Activated CD8-positive, alpha-beta memory T cell treated with anti-CD3 and anti-CD28 coated beads, Interleukin-2, amount 10 ng/mL, durations not matched to agents 7 days and 5 days (primary cell): ENCODE measurements around the gene FOXD2. TPM values are rescaled to one million over a fixed set of nuclear protein-coding genes. Genes with fewer than 3 reads are reported as not detected.
"Not testable (repeated sequence)": the region's sequence is repeated elsewhere in the genome, so short reads cannot be mapped to it uniquely, and the experiment has no call there.

Experiments
- ATAC-seq: fragments of 150-1000 bp; cut with Tn5 transposase; one replicate; pipeline ENCODE4 v1.10.0; 2021; ENCODE audit warnings: moderate library complexity
- CTCF ChIA-PET: fragments of 350-600 bp; sonication (Branson Sonifier 250); formaldehyde crosslinking; loops from one replicate; lab custom pipeline; 2021; ENCODE audit warnings: antibody characterized with exemption; lab: Charles Lee
- DNase-seq: peaks from one replicate; pipeline ENCODE4 v3.0.0-alpha.2; 2020
- H3K27ac Mint-ChIP-seq: one replicate; pipeline ENCODE4 v1.8.0; 2021; ENCODE audit warnings: mild to moderate bottlenecking, mixed read lengths
- H3K27me3 Mint-ChIP-seq: one replicate; pipeline ENCODE4 v1.8.0; 2021; ENCODE audit warnings: mixed read lengths
- H3K36me3 Mint-ChIP-seq: one replicate; pipeline ENCODE4 v1.8.0; 2021; ENCODE audit warnings: mild to moderate bottlenecking, mixed read lengths
- H3K4me1 Mint-ChIP-seq: one replicate; pipeline ENCODE4 v1.8.0; 2021; ENCODE audit warnings: mixed read lengths
- H3K4me3 Mint-ChIP-seq: one replicate; pipeline ENCODE4 v1.8.0; 2021; ENCODE audit warnings: mild to moderate bottlenecking, moderate library complexity, mixed read lengths
- H3K9me3 Mint-ChIP-seq: one replicate; pipeline ENCODE4 v1.8.0; 2022; ENCODE audit warnings: low read depth, mixed read lengths
- total RNA-seq, 2 experiments: library from RNA; stranded (reverse); gene quantifications; one replicate each; pipeline ENCODE4 v1.2.3, GENCODE V29; 2021

The FOXD2 gene
- total RNA-seq, 2 experiments from 2014 or later, result 0.23 to 0.53 TPM

DNA sequence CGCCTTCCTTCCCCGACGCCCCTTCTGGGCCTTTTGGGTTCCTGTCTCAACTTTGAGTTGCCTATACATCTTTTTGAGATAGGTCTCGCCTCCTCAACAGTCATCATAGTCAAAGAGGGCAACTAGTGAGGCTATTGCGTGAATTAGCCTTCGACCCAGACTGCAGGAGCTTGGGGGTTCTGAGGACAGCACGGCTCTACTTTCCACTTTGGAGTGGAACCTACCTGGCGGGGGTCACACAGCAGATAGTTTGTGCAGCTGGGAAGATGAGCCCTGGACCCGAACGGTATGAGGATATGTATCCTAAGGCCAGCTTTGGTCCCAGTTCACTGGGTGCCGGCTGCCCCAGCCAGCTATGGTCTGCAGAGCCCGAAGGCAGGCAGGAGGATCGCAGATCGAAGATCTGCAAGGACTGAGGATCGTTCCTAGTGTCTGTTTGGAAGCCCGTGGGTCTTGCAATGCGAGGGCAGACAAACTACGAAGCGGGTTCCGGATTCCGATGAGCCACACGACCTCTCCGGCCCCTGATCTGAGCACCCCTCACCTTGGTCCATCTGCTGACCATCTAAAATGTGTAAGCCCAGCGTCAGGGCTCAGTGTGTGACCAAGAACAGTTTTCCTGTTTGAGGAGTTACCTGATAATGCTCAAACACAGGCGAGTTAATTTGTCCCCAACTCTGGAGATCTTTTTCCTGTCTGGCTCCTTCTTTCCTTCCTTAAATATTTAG is 8.1 kb downstream of the FOXD2 start:
- Mint-ChIP-seq H3K9me3 (no peaks in the 10 kb centered on the region), H3K27me3 (peaks cover 33% of the 10 kb centered on the region), H3K27ac (no peak overlapping the region), H3K4me1 (peaks cover 13% of the 10 kb centered on the region), H3K4me3 (no peak overlapping the region), H3K36me3 (peaks cover 6% of the 10 kb centered on the region)
- ATAC-seq (no peak), DNase-seq (no peak)
- CTCF ChIA-PET, result no interaction called here

DNA sequence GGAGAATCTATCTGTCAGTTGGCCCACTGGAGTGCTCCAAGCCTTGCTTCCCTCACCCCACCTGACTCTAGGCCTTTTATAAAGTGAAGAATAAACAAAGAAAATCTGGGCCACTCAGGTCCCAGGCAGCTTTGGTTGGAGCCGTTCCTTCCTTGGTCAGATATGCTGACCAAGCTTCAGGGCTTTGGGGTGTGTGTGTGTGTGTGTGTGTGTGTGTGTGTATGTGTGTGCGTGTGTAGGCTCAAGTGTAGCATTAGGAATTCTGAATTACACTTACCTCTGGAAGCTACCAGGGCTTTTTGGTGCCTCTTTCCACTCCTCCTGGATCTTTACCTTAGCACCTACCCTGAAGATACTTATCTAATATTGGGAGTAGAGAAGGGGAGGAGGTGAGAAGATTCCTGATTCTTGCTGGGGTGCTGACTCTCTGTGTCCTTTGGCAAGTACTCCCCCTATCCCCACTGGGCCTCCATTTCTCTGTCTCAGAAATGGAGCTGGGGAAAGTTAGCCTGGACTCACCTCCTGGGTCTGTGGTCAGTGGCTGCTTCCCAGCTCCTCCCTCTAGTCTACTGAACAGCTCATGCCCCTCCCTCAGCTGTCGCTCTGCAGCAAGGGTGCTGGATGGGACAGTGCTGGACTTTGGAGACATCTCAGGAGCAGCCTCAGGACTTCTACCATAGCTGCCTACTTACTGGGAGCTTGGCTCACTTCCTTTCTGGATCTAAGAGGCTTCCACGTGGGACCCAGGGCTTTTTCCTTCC is 10.8 kb downstream of the FOXD2 start:
- Mint-ChIP-seq H3K4me1 (peaks cover 13% of the 10 kb centered on the region), H3K9me3 (no peaks in the 10 kb centered on the region), H3K27ac (no peak overlapping the region), H3K4me3 (no peak overlapping the region), H3K36me3 (peaks cover 6% of the 10 kb centered on the region), H3K27me3 (peaks cover 53% of the 10 kb centered on the region)
- CTCF ChIA-PET, result interaction anchor here (0.5 to 3.9 kb wide), 9 partner anchors 8 to 549 kb away, joined by 3 to 39 read pairs (median 3); partner anchors contain the start of genes FOXD2 and TRABD2B
- no peak for DNase-seq
- ATAC-seq, result no peak

DNA sequence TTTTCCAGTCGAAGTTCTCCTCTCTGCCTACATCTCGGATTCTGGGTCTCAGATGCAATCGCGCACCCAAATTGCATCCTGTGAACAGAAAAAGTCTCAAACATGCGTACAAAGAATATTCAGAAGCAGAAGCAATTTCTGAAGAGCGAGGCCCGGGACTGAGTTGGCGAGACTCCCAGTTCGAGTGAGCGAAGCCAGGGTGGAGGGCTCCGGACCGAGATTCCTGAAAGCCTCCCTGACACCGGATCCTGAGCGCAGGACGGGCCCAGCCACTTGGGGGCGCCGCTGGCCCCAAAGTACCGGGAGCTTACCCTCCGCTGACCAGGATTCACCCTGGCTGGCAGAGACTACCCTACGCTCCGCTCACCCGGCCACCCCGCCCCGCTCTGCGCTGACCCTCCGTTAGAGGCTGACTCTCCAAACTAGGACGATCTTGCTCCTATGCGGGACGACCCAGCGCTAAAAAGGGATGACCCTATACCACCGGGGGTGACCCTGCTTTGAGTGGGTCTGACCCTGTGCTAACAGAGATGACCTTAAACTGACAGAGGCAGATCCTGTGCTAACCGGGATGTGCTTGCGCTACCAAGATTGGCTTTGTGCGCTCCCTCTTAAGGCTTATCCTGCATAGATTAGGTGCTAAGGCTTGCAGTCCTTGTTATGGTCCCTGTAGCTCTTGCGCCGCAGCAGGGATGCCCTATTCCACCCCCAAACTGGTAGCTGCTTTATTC is 12.1 kb downstream of the FOXD2 start:
- CTCF ChIA-PET, result interaction anchor here (0.6 to 3.9 kb wide), 11 partner anchors 8 to 547 kb away, joined by 3 to 39 read pairs (median 4); partner anchors contain the start of genes FOXD2 and TRABD2B
- peaks cover 4% of the 10 kb centered on the region for H3K4me1 Mint-ChIP-seq
- H3K27me3 Mint-ChIP-seq, result peaks cover 53% of the 10 kb centered on the region
- H3K9me3 Mint-ChIP-seq, result no peaks in the 10 kb centered on the region
- no peak overlapping the region for H3K27ac Mint-ChIP-seq
- H3K4me3 Mint-ChIP-seq, result no peak overlapping the region
- DNase-seq, result no peak
- no peak for ATAC-seq
- peaks cover 2% of the 10 kb centered on the region for H3K36me3 Mint-ChIP-seq

DNA sequence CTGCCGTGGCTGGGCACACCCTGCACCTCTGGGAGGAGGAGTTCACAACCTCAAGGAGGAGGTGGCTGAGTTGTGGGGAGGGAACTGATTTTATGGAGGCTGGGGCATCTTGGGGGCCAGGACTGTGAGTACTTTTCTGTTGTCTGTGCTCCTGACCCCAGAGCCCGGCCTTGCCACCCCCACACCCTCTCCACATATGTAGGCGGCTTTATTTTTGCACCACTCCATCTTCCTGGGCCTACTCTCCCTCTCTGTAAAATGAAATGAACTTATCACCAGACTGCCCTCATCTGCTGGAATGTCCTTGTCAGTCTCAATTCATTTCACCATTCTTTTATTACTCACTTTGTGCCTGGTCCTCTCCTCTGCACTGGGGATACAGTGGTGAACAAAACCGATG is 12.8 kb downstream of the FOXD2 start:
- no peak overlapping the region for H3K4me3 Mint-ChIP-seq
- no peak for DNase-seq

DNA sequence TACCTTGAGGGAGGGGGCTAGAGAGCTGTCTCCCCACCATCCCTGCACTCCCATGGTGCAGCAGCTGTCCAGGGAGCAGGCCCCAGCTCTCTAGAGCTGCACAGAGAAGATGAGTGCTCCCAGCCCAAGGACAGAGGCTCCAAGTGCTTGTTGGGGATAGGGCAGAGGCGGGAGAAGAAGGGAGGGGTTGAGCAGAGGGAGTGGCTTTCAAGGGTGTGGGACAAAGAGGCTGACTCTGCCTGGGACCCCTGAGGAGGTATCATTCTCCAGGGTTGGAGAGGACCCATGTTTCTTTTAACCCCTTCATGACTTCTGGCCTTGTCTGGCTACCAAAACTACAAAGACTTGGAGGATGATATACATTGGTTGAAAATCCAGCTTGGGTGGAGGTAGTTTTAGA is 14.6 kb downstream of the FOXD2 start:
- DNase-seq (no peak), ATAC-seq (no peak)
- H3K27me3 Mint-ChIP-seq, result peaks cover 53% of the 10 kb centered on the region
- H3K4me1 Mint-ChIP-seq, result no peaks in the 10 kb centered on the region
- H3K4me3 Mint-ChIP-seq, result no peak overlapping the region
- CTCF ChIA-PET, result interaction anchor here (1.2 to 1.5 kb wide), 3 partner anchors 17 to 274 kb away, joined by 3 to 5 read pairs (median 4); no protein-coding TSS in a partner anchor
- no peak overlapping the region for H3K27ac Mint-ChIP-seq
- H3K9me3 Mint-ChIP-seq, result no peaks in the 10 kb centered on the region
- H3K36me3 Mint-ChIP-seq, result no peaks in the 10 kb centered on the region

More for the DNA sequence above, 12.8 kb downstream of the FOXD2 start:
- peaks cover 53% of the 10 kb centered on the region for H3K27me3 Mint-ChIP-seq
- no peak overlapping the region for H3K27ac Mint-ChIP-seq
- no peaks in the 10 kb centered on the region for H3K9me3 Mint-ChIP-seq
- CTCF ChIA-PET, result interaction anchor here (0.6 to 3.9 kb wide), 8 partner anchors 9 to 547 kb away, joined by 3 to 39 read pairs (median 4); partner anchors contain the start of genes FOXD2 and TRABD2B
- peaks cover 2% of the 10 kb centered on the region for H3K36me3 Mint-ChIP-seq
- ATAC-seq, result no peak
- no peaks in the 10 kb centered on the region for H3K4me1 Mint-ChIP-seq

DNA sequence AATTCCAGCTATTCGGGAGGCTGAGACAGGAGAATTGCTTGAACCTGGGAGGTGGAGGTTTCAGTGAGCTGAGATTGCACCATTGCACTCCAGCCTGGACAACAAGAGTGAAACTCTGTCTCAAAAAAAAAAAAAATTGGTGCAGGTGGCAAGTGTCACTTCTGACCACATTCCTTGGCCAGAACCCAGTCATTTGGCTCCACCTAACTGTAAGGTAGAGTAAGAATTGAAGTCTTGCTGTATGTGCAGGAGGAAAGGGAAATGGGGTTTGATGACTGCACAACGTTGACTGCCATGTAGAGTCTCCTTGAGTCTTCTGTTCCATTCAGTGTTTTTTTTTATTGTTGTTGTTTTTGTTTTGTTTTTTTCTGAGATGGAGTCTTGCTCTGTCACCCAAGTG is 16.1 kb downstream of the FOXD2 start:
- not testable (repeated sequence) for H3K4me1 Mint-ChIP-seq, H3K27ac Mint-ChIP-seq, H3K36me3 Mint-ChIP-seq, H3K4me3 Mint-ChIP-seq, H3K9me3 Mint-ChIP-seq, DNase-seq, ATAC-seq
- CTCF ChIA-PET, result interaction anchor here (1.5 to 2.2 kb wide), 2 partner anchors 16 to 18 kb away, joined by 5 to 7 read pairs; partner anchors contain the start of gene FOXD2
- H3K27me3 Mint-ChIP-seq, result peaks cover 50% of the 10 kb centered on the region

DNA sequence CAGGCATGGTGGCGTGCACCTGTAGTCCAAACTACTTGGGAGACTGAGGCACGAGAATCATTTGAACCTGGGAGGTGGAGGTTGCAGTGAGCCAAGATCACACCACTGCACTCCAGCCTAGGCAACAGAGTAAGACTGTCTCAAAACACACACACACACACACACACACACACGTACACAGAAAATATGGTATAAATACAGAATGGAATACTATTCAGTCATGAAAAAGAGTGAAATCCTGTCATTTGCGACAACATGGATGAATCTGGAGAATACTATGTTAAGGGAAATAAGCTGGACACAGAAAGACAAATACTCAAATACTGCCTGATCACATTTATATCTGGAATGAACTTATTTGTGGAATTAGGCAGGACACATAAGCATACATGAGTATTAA is 18.4 kb downstream of the FOXD2 start:
- Mint-ChIP-seq H3K36me3 (no peaks in the 10 kb centered on the region), H3K9me3 (no peaks in the 10 kb centered on the region), H3K27me3 (peaks cover 48% of the 10 kb centered on the region), H3K4me1 (no peaks in the 10 kb centered on the region), H3K27ac (no peak overlapping the region), H3K4me3 (no peak overlapping the region)
- no peak for DNase-seq
- no peak for ATAC-seq
- CTCF ChIA-PET, result interaction anchor here (0.7 kb wide), 1 partner anchor 20 kb away, joined by 4 read pairs; no protein-coding TSS in a partner anchor

DNA sequence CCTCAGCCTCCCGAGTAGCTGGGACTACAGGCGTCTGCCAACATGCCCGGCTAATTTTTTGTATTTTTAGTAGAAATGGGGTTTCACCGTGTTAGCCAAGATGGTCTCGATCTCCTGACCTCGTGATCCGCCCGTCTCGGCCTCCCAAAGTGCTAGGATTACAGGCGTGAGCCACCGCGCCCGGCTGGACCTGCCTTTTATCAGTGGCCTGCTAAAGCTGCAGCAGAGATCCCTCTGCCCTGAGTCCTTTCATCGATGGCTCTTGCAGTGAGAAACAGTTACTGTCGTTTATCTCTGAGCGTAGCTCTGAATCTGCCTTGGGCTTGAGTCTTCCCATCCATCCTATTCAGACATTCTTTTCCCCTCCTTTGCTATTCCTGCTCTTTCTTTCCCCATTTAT is 19.7 kb downstream of the FOXD2 start:
- CTCF ChIA-PET, H3K4me1 Mint-ChIP-seq, H3K36me3 Mint-ChIP-seq, H3K9me3 Mint-ChIP-seq, H3K27ac Mint-ChIP-seq, H3K4me3 Mint-ChIP-seq, DNase-seq, ATAC-seq: not testable (repeated sequence)
- peaks cover 51% of the 10 kb centered on the region for H3K27me3 Mint-ChIP-seq

DNA sequence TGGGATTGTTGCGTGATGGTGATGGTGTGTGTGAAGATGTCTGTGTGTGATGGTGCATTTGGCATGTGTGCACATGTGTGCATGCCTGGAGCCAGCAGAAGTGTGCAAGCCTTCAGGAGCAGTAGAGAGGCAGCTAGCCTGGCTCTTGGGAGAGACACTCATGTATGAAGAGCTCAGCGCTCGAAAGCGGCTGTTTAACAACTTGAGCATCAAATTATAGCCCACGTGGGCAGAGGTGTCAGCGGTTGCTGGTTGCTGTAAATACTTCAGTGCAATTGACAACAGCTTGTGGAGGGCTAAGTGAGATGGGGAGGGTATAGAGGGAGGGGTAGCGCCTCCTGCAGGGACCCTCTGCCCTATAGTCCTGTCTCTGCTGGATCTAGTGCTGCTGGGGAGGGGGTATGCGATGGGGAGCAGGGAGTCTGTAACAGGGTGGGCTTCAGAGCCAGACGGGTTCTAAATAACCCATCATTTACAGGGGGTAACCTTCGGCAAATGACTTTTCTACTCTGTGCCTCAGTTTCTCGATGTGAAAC is 21.5 kb downstream of the FOXD2 start:
- Mint-ChIP-seq H3K36me3 (no peaks in the 10 kb centered on the region), H3K4me3 (no peak overlapping the region), H3K9me3 (no peaks in the 10 kb centered on the region), H3K4me1 (no peaks in the 10 kb centered on the region), H3K27ac (no peak overlapping the region), H3K27me3 (peaks cover 49% of the 10 kb centered on the region)
- ATAC-seq (no peak), DNase-seq (no peak)
- CTCF ChIA-PET, result interaction anchor here (1.1 kb wide), 1 partner anchor 251 kb away, joined by 3 read pairs; no protein-coding TSS in a partner anchor

DNA sequence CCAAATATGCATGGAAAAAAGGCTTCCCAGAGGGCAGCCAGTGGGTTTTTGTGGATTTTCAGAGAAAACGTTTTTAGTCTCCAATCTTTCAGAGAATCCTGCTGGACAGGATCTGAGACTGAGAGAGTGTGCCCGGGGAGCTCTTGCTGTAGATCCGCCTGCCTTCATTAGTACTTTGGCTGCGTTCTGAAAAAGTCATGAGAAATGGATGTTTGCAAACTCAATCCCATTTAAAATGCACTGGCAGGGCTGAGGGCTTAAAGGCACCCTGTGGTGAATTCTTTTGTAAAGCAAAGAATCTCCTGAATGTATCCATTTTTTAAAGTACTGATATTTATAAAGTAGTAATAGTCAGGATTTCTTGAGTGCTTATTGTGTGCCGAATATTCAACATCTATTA is 22.2 kb downstream of the FOXD2 start:
- H3K36me3 Mint-ChIP-seq, result no peaks in the 10 kb centered on the region
- CTCF ChIA-PET, result interaction anchor here (1.1 to 1.3 kb wide), 2 partner anchors 28 to 250 kb away, joined by 3 to 4 read pairs; no protein-coding TSS in a partner anchor
- H3K27me3 Mint-ChIP-seq, result peaks cover 49% of the 10 kb centered on the region
- ATAC-seq (no peak), DNase-seq (no peak)
- H3K4me3 Mint-ChIP-seq, result no peak overlapping the region
- no peak overlapping the region for H3K27ac Mint-ChIP-seq
- H3K9me3 Mint-ChIP-seq, result no peaks in the 10 kb centered on the region
- H3K4me1 Mint-ChIP-seq, result no peaks in the 10 kb centered on the region

DNA sequence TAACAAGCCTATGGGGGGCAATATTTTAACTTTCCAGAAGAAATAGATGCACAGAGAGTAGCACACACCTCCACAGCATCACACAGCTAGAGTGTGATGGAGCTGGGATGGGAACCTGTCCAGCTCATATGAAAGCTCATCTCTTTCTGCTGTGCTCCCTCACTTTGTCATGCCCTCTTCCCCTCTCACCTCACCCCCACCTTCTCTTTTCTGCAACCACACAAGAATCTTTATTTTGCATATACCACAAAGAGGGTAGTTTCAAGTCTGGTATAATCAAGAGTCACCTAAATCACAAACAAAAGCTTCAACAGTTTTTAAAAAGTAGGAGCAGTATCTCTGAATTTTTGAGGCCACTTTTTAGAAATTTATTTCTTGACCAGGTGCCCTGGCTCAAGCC is 22.6 kb downstream of the FOXD2 start:
- Mint-ChIP-seq H3K36me3 (no peaks in the 10 kb centered on the region), H3K27ac (no peak overlapping the region), H3K4me3 (no peak overlapping the region), H3K4me1 (no peaks in the 10 kb centered on the region), H3K9me3 (no peaks in the 10 kb centered on the region), H3K27me3 (peaks cover 49% of the 10 kb centered on the region)
- CTCF ChIA-PET, result interaction anchor here (1.1 to 1.3 kb wide), 2 partner anchors 28 to 250 kb away, joined by 3 to 4 read pairs; no protein-coding TSS in a partner anchor
- DNase-seq (no peak), ATAC-seq (no peak)

DNA sequence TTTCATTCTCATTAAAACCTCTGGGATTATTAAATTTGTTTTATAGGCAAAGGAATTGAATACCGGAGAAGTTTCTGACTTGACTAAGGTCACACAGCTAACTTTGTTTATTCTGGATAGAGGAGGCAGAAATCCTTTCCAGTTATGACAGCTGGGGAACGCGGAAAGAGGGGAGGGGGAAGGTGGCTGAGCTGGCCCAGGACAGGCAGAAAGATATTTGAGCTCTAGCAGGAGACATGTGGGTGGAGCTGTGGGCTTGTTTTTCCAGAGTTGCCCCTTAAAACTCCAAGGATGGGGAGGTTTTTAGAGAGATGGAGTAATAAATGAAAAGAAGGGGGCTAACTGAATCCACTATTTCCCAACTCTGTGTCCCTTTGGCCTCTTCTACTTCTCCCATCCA is 27.8 kb downstream of the FOXD2 start:
- Mint-ChIP-seq H3K36me3 (no peaks in the 10 kb centered on the region), H3K27ac (no peak overlapping the region), H3K4me3 (no peak overlapping the region), H3K9me3 (no peaks in the 10 kb centered on the region), H3K4me1 (no peaks in the 10 kb centered on the region), H3K27me3 (peaks cover 24% of the 10 kb centered on the region)
- CTCF ChIA-PET, result interaction anchor here (1.0 kb wide), 1 partner anchor 28 kb away, joined by 3 read pairs; the partner anchor contains the start of gene FOXD2
- DNase-seq, result no peak
- no peak for ATAC-seq
